ENCODE data around the gene DDRGK1. TPM values are rescaled to one million over a fixed set of nuclear protein-coding genes. Genes with fewer than 3 reads are reported as not detected.

The DDRGK1 gene
- total RNA-seq, 1 experiment from 2014 or later: 65.5 TPM

GRCh38 chr20:3229798-3230197, 25.3 kb upstream of the DDRGK1 start:
- Histone ChIP-seq H3K27me3 (ENCODE audit: control insufficient read depth, insufficient read depth, low read length) (no peaks in the 10 kb centered on the region), H3K4me1 (ENCODE audit: control insufficient read depth, insufficient read depth, low read length) (peaks cover 14% of the 10 kb centered on the region), H3K36me3 (ENCODE audit: control insufficient read depth, insufficient read depth, low read length) (no peaks in the 10 kb centered on the region), H3K9me3 (ENCODE audit: control insufficient read depth, insufficient read depth, low read depth, low read length) (no peaks in the 10 kb centered on the region), H3K4me3 (ENCODE audit: low read depth in 2 of 2, low read length in 2 of 2) (no peak overlapping the region), H3K27ac (ENCODE audit: low read length) (no peak overlapping the region)
- ChIA-PET CTCF (no interaction called here), POLR2A (no interaction called here)
- TF ChIP-seq POLR2AphosphoS5 (IDR thresholded peaks at IDR 0.05; ENCODE audit: low read depth, low read length): no peak
- TF ChIP-seq, protein P1, sequence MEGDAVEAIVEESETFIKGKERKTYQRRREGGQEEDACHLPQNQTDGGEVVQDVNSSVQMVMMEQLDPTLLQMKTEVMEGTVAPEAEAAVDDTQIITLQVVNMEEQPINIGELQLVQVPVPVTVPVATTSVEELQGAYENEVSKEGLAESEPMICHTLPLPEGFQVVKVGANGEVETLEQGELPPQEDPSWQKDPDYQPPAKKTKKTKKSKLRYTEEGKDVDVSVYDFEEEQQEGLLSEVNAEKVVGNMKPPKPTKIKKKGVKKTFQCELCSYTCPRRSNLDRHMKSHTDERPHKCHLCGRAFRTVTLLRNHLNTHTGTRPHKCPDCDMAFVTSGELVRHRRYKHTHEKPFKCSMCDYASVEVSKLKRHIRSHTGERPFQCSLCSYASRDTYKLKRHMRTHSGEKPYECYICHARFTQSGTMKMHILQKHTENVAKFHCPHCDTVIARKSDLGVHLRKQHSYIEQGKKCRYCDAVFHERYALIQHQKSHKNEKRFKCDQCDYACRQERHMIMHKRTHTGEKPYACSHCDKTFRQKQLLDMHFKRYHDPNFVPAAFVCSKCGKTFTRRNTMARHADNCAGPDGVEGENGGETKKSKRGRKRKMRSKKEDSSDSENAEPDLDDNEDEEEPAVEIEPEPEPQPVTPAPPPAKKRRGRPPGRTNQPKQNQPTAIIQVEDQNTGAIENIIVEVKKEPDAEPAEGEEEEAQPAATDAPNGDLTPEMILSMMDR (IDR thresholded peaks at IDR 0.05): no peak
- TF ChIP-seq, protein P2, sequence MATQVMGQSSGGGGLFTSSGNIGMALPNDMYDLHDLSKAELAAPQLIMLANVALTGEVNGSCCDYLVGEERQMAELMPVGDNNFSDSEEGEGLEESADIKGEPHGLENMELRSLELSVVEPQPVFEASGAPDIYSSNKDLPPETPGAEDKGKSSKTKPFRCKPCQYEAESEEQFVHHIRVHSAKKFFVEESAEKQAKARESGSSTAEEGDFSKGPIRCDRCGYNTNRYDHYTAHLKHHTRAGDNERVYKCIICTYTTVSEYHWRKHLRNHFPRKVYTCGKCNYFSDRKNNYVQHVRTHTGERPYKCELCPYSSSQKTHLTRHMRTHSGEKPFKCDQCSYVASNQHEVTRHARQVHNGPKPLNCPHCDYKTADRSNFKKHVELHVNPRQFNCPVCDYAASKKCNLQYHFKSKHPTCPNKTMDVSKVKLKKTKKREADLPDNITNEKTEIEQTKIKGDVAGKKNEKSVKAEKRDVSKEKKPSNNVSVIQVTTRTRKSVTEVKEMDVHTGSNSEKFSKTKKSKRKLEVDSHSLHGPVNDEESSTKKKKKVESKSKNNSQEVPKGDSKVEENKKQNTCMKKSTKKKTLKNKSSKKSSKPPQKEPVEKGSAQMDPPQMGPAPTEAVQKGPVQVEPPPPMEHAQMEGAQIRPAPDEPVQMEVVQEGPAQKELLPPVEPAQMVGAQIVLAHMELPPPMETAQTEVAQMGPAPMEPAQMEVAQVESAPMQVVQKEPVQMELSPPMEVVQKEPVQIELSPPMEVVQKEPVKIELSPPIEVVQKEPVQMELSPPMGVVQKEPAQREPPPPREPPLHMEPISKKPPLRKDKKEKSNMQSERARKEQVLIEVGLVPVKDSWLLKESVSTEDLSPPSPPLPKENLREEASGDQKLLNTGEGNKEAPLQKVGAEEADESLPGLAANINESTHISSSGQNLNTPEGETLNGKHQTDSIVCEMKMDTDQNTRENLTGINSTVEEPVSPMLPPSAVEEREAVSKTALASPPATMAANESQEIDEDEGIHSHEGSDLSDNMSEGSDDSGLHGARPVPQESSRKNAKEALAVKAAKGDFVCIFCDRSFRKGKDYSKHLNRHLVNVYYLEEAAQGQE (IDR thresholded peaks at IDR 0.05; ENCODE audit: insufficient read depth in 1 of 2, low read depth in 2 of 2, low read length in 1 of 2): no peak
- no peak for TF ChIP-seq SIN3A (IDR thresholded peaks at IDR 0.05; ENCODE audit: borderline replicate concordance, insufficient read depth, low read depth, low read length)
- no peak for TF ChIP-seq TCF7L2 (IDR thresholded peaks at IDR 0.05; ENCODE audit: low read depth, low read length)
- no peak for DNase-seq (ENCODE audit: low read depth, low spot score)
- no TSS peak for BruUV-seq (replicated peaks)
- in situ Hi-C loops (cut with HindIII; ENCODE audit: low pct_unique_long_range_greater_than_20kb, low sequenced_read_pairs): no loop called here
- intact Hi-C loops (cut with micrococcal nuclease; ENCODE audit: unreplicated experiment): no loop called here
- no peak for ATAC-seq

GRCh38 chr20:3229158-3229557, 24.7 kb upstream of the DDRGK1 start:
- intact Hi-C loops (cut with micrococcal nuclease; ENCODE audit: unreplicated experiment) (no loop called here), in situ Hi-C loops (cut with HindIII; ENCODE audit: low pct_unique_long_range_greater_than_20kb, low sequenced_read_pairs) (no loop called here)
- no peak overlapping the region for H3K27ac ChIP-seq (ENCODE audit: low read length)
- BruUV-seq (replicated peaks): no TSS peak
- no peaks in the 10 kb centered on the region for H3K36me3 ChIP-seq (ENCODE audit: control insufficient read depth, insufficient read depth, low read length)
- H3K4me1 ChIP-seq (ENCODE audit: control insufficient read depth, insufficient read depth, low read length): peaks cover 20% of the 10 kb centered on the region
- H3K4me3 ChIP-seq (ENCODE audit: low read depth in 2 of 2, low read length in 2 of 2): no peak overlapping the region
- TF ChIP-seq, protein P2 (IDR thresholded peaks at IDR 0.05; ENCODE audit: insufficient read depth in 1 of 2, low read depth in 2 of 2, low read length in 1 of 2): no peak
- TF ChIP-seq, protein P1 (IDR thresholded peaks at IDR 0.05): no peak
- TF ChIP-seq SIN3A (IDR thresholded peaks at IDR 0.05; ENCODE audit: borderline replicate concordance, insufficient read depth, low read depth, low read length) (no peak), TCF7L2 (IDR thresholded peaks at IDR 0.05; ENCODE audit: low read depth, low read length) (no peak), POLR2AphosphoS5 (IDR thresholded peaks at IDR 0.05; ENCODE audit: low read depth, low read length) (no peak)
- CTCF ChIA-PET: no interaction called here
- POLR2A ChIA-PET: no interaction called here
- DNase-seq (ENCODE audit: low read depth, low spot score) (no peak), ATAC-seq (no peak)
- H3K27me3 ChIP-seq (ENCODE audit: control insufficient read depth, insufficient read depth, low read length): no peaks in the 10 kb centered on the region
- H3K9me3 ChIP-seq (ENCODE audit: control insufficient read depth, insufficient read depth, low read depth, low read length): no peaks in the 10 kb centered on the region
